GM21447 (cell line): ENCODE data around the gene MRGPRG.

Source experiments
- ATAC-seq: cut with Tn5 transposase; IDR thresholded peaks from one replicate; pipeline ENCODE4 v1.9.1; 2021; ENCODE audit not compliant: unreplicated experiment

Gene MRGPRG

DNA sequence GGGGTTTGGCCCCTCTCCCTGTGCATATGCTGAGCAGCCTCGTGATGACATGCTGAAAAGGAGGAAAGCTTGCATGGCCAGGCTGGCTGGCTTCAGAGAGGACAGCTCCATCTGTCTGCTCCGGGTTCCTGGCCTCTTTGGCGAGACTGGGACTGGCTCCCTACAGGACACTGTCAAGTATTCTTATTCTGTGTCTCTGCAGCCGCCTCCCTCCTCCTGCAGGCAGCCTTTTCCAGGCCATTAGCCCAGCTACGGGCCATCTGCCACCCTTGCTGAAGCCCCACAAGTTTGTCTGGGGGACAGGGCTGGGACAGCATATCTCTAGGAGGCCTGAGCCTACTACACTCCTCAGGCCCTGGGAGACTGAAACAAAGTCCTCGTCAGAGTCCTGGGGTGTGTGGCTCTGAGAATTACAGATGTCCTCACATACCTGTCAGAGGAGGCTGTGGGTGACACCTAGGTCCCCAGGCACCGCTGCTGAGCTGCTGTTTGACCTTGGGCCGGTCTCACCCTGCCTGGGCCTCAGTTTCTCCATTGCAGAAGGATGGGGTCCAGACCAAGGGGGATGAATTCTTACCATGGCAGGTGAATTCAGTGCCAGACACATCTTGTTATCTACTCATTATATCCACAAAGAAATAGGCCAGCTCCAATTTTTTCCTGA lies 11.0 kb downstream of the MRGPRG start:
- no peak for ATAC-seq

GRCh38 chr11:3206922-3207204 lies 11.8 kb downstream of the MRGPRG start:
- no peak for ATAC-seq

GRCh38 chr11:3206156-3206921 lies 12.3 kb downstream of the MRGPRG start:
- no peak for ATAC-seq

DNA sequence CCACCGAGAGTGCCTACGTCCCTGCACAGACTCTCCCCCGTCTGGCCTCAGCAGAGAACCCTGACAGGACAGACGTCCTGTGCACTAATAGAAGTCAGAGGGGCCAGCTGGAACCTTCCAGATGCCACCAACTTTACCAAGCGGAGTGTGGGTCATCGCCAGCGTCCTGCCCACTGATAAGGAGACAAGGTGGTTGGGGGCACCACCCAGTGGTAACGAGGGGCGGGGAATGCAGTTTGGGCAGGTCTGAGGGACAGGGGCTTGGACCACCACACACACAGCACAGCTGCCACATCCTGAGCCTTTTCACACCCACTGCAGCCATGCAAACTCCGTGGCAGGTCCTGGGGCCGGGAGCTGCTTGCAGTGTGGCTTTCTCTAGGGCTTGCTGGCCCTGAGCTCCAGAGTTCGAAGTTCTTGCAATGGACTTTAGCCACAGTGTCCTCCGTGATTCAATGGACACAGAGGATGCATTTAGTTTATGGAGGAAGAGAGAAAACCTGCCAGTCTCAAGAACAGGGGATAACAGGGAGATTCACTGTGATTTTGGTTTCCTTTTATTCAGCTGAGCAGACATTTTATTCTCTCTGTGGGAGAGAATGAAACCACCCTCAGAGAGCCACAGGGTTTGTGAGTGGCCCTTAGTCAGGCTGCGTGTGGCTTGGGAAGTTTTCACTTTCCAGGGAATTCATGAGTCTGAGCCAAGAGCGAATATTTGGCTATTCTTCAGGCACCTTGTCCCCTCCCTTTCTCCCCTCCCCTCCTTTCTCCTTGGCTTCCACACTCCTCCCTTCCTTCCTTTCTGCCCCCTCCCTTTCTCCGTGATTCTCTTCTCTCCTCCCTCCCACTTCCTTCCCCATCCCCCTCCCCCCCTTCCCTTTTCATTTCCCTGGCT lies 13.1 kb downstream of the MRGPRG start:
- no peak for ATAC-seq

GRCh38 chr11:3204141-3205015 lies 14.2 kb downstream of the MRGPRG start:
- no peak for ATAC-seq

GRCh38 chr11:3203221-3204043 lies 15.2 kb downstream of the MRGPRG start:
- no peak for ATAC-seq

DNA sequence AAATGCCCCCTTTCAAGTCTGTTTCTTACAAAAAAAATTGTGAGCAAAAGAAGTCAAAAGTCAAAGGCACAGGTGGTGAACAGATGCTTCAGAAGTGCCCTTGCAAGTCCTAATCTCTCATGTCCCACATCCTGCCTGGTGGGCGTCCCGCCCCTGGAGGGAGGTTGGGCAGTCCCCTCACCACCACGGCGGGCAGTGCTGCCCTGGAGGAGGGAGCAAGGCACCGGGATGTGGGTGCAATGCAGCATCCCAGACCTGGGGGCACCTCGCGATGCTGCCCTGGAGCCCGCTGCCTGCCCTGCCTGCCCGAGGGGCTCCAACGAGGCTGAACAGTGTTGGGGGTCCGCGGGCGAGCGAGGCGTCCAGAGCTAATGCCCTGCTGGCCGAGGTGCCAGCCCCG lies 15.9 kb downstream of the MRGPRG start:
- no peak for ATAC-seq

- ATAC-seq = no peak
Observed at GRCh38 chr11:3202305-3202704, 16.3 kb downstream of the MRGPRG start.

GRCh38 chr11:3201677-3202181 lies 16.9 kb downstream of the MRGPRG start:
- no peak for ATAC-seq

- no peak for ATAC-seq
Observed at GRCh38 chr11:3201112-3201581, 17.5 kb downstream of the MRGPRG start.

DNA sequence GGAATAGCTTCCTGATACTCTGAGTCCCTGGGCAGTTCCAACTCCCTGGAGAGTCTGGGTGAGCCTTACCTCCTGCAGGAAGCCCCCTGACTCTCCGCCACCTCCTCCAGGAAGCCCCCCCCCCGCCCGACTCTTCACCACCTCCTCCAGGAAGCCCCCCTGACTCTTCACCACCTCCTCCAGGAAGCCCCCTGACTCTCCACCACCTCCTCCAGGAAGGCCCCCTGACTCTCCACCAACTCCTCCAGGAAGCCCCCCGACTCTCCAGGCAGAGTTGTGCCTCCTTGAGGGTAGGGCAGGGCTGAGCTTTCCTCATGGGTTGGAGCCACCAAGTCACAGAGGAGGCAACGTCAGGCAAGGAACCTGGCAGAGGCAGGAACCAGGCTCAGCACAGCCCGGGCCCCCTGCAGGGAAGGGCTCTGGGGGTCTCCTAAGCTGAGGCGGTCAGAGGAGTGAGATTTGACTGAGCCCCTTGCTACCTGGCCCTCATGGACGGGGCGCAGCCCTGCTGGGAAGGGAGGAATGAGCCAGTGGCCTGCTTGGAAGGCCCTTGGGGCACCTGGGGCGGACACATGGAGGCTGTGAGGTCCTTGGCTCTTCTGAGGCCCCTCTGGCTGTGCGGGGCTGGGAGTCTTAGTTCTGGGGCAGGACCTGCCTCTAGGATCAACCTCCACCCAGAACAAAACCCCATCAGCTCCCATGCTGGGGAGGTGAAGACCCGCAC lies 18.1 kb downstream of the MRGPRG start:
- ATAC-seq = no peak

- ATAC-seq = no peak
Observed at GRCh38 chr11:3199537-3200295, 18.9 kb downstream of the MRGPRG start.

DNA sequence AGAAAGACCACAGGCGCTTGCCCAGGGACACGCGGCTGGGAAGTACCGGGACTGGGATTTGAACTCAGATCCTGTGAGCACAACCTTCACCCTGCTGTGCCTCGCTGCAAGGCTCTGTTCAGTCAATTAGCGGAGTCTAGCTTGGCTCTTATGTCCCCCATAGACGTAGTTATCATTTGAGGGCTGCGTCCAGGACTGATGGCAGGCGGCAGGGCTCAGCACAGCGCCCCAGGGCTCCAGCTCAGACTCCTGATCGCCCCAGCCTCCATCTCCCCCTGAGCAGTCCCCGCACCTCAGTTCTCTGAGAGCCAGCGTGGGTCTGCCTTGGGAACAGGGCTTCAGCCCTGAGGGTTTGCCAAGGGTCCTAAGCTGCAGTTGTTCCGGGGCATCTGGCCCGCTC lies 19.8 kb downstream of the MRGPRG start:
- no peak for ATAC-seq

GRCh38 chr11:3197878-3198528 lies 20.6 kb downstream of the MRGPRG start:
- no peak for ATAC-seq

GRCh38 chr11:3197044-3197695 lies 21.4 kb downstream of the MRGPRG start:
- no peak for ATAC-seq

DNA sequence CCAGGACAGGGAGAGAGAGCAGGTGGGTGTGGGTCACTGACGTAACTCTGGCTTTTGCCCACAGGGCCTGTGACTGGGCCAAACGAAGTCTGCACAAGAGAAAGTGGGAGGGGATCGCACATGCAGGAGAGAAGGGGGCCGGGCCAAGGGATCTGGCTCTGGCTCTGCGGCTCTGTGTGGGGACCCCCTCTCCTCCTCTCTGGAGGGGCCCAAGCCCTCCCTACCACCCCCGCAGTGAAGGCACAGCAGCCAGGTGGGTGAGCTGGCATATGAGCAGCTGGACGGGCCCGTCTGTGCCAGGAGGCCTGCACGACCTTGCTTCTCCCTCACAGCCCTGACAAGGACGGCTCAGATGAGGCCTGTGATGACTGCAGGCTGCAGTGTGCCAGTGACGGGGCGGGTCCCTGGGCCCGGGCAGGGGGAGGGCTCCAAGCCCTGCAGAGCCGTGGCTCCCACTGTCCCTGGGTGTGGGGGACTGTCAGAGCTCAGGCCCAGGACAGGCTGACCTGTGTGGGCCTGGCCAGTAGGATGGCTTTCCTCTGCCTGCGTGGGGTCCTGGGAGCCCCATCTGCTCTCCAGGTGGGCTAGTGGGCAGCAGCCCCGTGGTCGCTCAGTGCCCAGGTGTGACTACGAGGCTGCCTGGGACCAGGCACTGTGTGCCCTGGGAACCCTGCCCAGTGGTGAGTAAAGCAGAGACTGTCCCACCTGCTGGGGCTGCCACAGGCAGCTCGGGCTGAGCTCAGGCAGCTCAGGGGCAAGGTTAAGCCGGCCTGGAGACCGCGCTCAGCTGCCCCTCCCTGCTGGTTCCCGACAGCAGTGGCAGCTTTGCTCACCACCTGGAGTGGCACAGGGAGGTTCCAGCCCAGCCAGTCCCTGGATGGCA lies 22.2 kb downstream of the MRGPRG start:
- ATAC-seq = no peak
